ENCODE results near the gene ZNF154.

DNA sequence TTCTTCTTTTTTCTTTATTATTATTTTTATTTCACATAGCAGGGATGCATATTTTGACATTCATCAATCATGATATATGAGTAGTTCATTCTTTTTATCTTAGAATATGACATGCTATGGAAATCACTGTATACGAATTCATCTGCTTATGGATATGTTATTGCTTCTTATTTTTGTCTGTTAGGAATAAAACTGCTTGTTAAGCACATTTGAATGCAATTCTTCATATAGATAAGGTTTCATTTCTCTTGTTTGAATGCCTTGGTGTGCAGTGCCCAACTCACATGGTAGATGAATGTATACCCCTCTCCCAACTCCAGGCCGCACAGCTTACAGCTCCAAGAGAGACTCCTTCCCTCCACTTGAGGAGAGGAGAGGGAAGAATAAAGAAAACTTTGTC lies 48.9 kb upstream of the ZNF154 start:
- TF ChIP-seq, protein P1, sequence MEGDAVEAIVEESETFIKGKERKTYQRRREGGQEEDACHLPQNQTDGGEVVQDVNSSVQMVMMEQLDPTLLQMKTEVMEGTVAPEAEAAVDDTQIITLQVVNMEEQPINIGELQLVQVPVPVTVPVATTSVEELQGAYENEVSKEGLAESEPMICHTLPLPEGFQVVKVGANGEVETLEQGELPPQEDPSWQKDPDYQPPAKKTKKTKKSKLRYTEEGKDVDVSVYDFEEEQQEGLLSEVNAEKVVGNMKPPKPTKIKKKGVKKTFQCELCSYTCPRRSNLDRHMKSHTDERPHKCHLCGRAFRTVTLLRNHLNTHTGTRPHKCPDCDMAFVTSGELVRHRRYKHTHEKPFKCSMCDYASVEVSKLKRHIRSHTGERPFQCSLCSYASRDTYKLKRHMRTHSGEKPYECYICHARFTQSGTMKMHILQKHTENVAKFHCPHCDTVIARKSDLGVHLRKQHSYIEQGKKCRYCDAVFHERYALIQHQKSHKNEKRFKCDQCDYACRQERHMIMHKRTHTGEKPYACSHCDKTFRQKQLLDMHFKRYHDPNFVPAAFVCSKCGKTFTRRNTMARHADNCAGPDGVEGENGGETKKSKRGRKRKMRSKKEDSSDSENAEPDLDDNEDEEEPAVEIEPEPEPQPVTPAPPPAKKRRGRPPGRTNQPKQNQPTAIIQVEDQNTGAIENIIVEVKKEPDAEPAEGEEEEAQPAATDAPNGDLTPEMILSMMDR (IDR thresholded peaks at IDR 0.05): no peak
- TF ChIP-seq EZH2 (IDR thresholded peaks at IDR 0.05; ENCODE audit: borderline replicate concordance, insufficient read depth, low read depth, low read length, poor library complexity, severe bottlenecking): no peak

Data from B cell (primary cell).